HCT116 (cell line): ENCODE measurements around the gene MAPK6. TPM values are rescaled to one million over a fixed set of nuclear protein-coding genes. Genes with fewer than 3 reads are reported as not detected.

Source experiments
- ATAC-seq: fragments of 200-7000 bp; cut with Tn5 transposase; 2 replicates; pipeline ENCODE4 v1.9.1; 2020; ENCODE audit warnings: mild to moderate bottlenecking, moderate library complexity
- BruUV-seq: library from RNA; stranded (reverse); fragments of 400-500 nt; replicated peaks from 2 replicates; lab custom pipeline; 2021; lab: Mats Ljungman, UMichigan
- CTCF ChIA-PET: fragments of 300-600 bp; sonication (Branson Sonifier 250); formaldehyde crosslinking; loops from one replicate; lab custom pipeline; 2021; ENCODE audit warnings: antibody characterized with exemption; lab: Charles Lee
- POLR2A ChIA-PET: fragments of 300-600, 350-600 bp; sonication (Branson Sonifier 250); formaldehyde crosslinking; loops from one replicate; lab custom pipeline; 2021; ENCODE audit warnings: antibody characterized with exemption; lab: Charles Lee
- RAD21 ChIA-PET, 2 experiments: fragments of 300-600 bp; sonication (Branson Sonifier 250); formaldehyde crosslinking; loops; one replicate each; lab custom pipeline; 2023; ENCODE audit warnings: low total read pairs in 2 of 2; ENCODE audit not compliant: uncharacterized antibody in 2 of 2, unreplicated experiment in 2 of 2, low non-redundant PET in 1 of 2; lab: Charles Lee
- DNase-seq: peaks from one replicate; pipeline ENCODE4 v3.0.0-alpha.2; 2010; ENCODE audit warnings: low read depth, low spot score
- H2AFZ ChIP-seq: fragments of 200-600 bp; shearing (Covaris generic), sonication (generic); 2 replicates; pipeline ENCODE4 v1.6.1; 2017; ENCODE audit warnings: low read depth, mixed run types, mixed read lengths, antibody characterized with exemption, low read length; ENCODE audit not compliant: poor library complexity, severe bottlenecking
- H3K27ac ChIP-seq: 2 replicates; pipeline ENCODE4 v1.5.1; 2012; ENCODE audit warnings: low read depth, low read length
- H3K27me3 ChIP-seq: fragments of 200-600 bp; sonication (generic); 2 replicates; pipeline ENCODE4 v1.6.1; 2016; ENCODE audit warnings: mixed run types, low read length, mixed read lengths; ENCODE audit not compliant: insufficient read depth
- H3K36me3 ChIP-seq, 2 experiments: fragments of 200-500 bp in 1 of 2; fragments of 200-600 bp in 1 of 2; sonication (Bioruptor generic) in 1 of 2; sonication (generic) in 1 of 2; 2 replicates each; pipeline versions ENCODE4 v1.5.1 to v1.6.1; 2014 to 2016; ENCODE audit warnings: low read length in 2 of 2, inconsistent platforms in 1 of 2, mixed read lengths in 1 of 2, mixed run types in 1 of 2; ENCODE audit not compliant: insufficient read depth in 2 of 2, control insufficient read depth in 1 of 2
- H3K4me1 ChIP-seq, 2 experiments: fragments of 200-600 bp in 1 of 2; sonication (generic) in 1 of 2; 2 replicates each; pipeline versions ENCODE4 v1.5.1 to v1.6.1; 2012 to 2017; ENCODE audit warnings: low read length in 2 of 2, inconsistent platforms in 1 of 2, mild to moderate bottlenecking in 1 of 2, mixed read lengths in 1 of 2, mixed run types in 1 of 2, moderate library complexity in 1 of 2; ENCODE audit not compliant: insufficient read depth in 2 of 2, control insufficient read depth in 1 of 2
- H3K4me2 ChIP-seq: fragments of 200-600 bp; sonication (generic); 2 replicates; pipeline ENCODE4 v1.6.1; 2017; ENCODE audit warnings: mixed run types, low read length, mixed read lengths
- H3K4me3 ChIP-seq, 2 experiments: fragments of 200-600 bp in 1 of 2; sonication (generic) in 1 of 2; replicated peaks in 1 of 2; 2 replicates each; pipeline ENCODE4 v1.5.1; 2011 to 2016; ENCODE audit warnings: low read length in 2 of 2, control low read depth in 1 of 2, low read depth in 1 of 2, mild to moderate bottlenecking in 1 of 2, mixed read lengths in 1 of 2, mixed run types in 1 of 2
- H3K79me2 ChIP-seq: fragments of 200-600 bp; sonication (generic); 2 replicates; pipeline ENCODE4 v1.6.1; 2017; ENCODE audit warnings: mild to moderate bottlenecking, mixed run types, low read length, moderate library complexity, mixed read lengths; ENCODE audit not compliant: insufficient read depth
- H3K9ac ChIP-seq: fragments of 200-600 bp; sonication (generic); 2 replicates; pipeline ENCODE4 v1.6.1; 2016; ENCODE audit warnings: low read length, mixed read lengths
- H3K9me2 ChIP-seq: fragments of 200-600 bp; sonication (generic), shearing (Covaris generic); 2 replicates; pipeline ENCODE4 v1.6.1; 2017; ENCODE audit warnings: mixed run types, mild to moderate bottlenecking, moderate library complexity; ENCODE audit not compliant: insufficient read depth
- H3K9me3 ChIP-seq, 2 experiments: fragments of 200-500 bp in 1 of 2; fragments of 200-600 bp in 1 of 2; sonication (Bioruptor generic) in 1 of 2; sonication (generic) in 1 of 2; 2 replicates each; pipeline ENCODE4 v1.6.1; 2014 to 2017; ENCODE audit warnings: low read length in 2 of 2, mixed read lengths in 2 of 2, inconsistent platforms in 1 of 2, low read depth in 1 of 2, mild to moderate bottlenecking in 1 of 2, mixed run types in 1 of 2, moderate library complexity in 1 of 2; ENCODE audit not compliant: control insufficient read depth in 1 of 2, insufficient read depth in 1 of 2
- H4K20me1 ChIP-seq: fragments of 200-600 bp; sonication (generic), shearing (Covaris generic); 2 replicates; pipeline ENCODE4 v1.6.1; 2017; ENCODE audit warnings: mixed run types, mild to moderate bottlenecking, moderate library complexity; ENCODE audit not compliant: insufficient read depth
- POLR2A ChIP-seq: IDR thresholded peaks from 2 replicates; pipeline ENCODE4 v1.7.0; 2011; ENCODE audit warnings: borderline replicate concordance; ENCODE audit not compliant: insufficient read depth, insufficient read length; ENCODE audit errors: extremely low read depth
- SP1 ChIP-seq: IDR thresholded peaks from 2 replicates; pipeline ENCODE4 v1.6.1; 2012; ENCODE audit warnings: low read depth
- TCF7L2 ChIP-seq: IDR thresholded peaks from 2 replicates; pipeline ENCODE4 v1.7.0; 2011; ENCODE audit warnings: borderline replicate concordance, inconsistent platforms; ENCODE audit not compliant: insufficient read depth, insufficient read length; ENCODE audit errors: extremely low read depth
- ZFX ChIP-seq: fragments of 450-650 bp; IDR thresholded peaks from 2 replicates; pipeline ENCODE4 v1.6.1; 2017
- ZNF274 ChIP-seq: fragments of 200-500 bp; sonication (Bioruptor generic); IDR thresholded peaks from 2 replicates; pipeline ENCODE4 v1.6.1; 2014; ENCODE audit warnings: mild to moderate bottlenecking, low read depth, low read length, inconsistent platforms
- intact Hi-C: fragments of 100-400 bp; cut with micrococcal nuclease; formaldehyde crosslinking; loops from 2 replicates; pipeline ENCODE4 v1.10.0; 2022
- total RNA-seq: library from RNA; stranded (reverse); gene quantifications from one replicate; pipeline ENCODE4 v1.2.1, GENCODE V29; 2021; ENCODE audit not compliant: unreplicated experiment
- TF ChIP-seq, protein P1 (sequence below): IDR thresholded peaks from 2 replicates; pipeline ENCODE4 v1.6.1; 2012; ENCODE audit warnings: low read depth
- TF ChIP-seq, protein P2 (sequence below), 3 experiments: fragments of 200-600 bp in 1 of 3; sonication (generic) in 1 of 3; IDR thresholded peaks in 2 of 3; conservative IDR thresholded peaks in 1 of 3; 2 replicates each; pipeline ENCODE4 v1.5.1; 2012 to 2017; ENCODE audit warnings: low read depth in 2 of 3, low read length in 2 of 3, antibody characterized with exemption in 1 of 3, borderline replicate concordance in 1 of 3, control low read depth in 1 of 3, mild to moderate bottlenecking in 1 of 3, mixed read lengths in 1 of 3, mixed run types in 1 of 3, moderate library complexity in 1 of 3; ENCODE audit not compliant: insufficient read depth in 1 of 3

The MAPK6 gene
- total RNA-seq, 1 experiment from 2014 or later, result 57.4 TPM

- Histone ChIP-seq H3K27me3 (no peaks in the 10 kb centered on the region), H3K79me2 (no peaks in the 10 kb centered on the region), H3K4me2 (no peak overlapping the region), H4K20me1 (no peaks in the 10 kb centered on the region), H3K9me3 (no peaks in the 10 kb centered on the region), H3K9ac (no peak overlapping the region), H3K4me1 (peaks cover 5 to 9% of the 10 kb centered on the region in 2 experiments; a peak in 3 of 4 replicates), H3K4me3 (no peak overlapping the region), H3K9me2 (no peaks in the 10 kb centered on the region), H2AFZ (no peak overlapping the region), H3K36me3 (no peaks in the 10 kb centered on the region), H3K27ac (no peak overlapping the region)
- DNase-seq (no peak), ATAC-seq (no peak)
- no peak for TF ChIP-seq SP1
- no peak for TF ChIP-seq TCF7L2
- TF ChIP-seq ZNF274, result no peak
- no peak for TF ChIP-seq ZFX
- no peak for TF ChIP-seq POLR2A
- TF ChIP-seq, protein P1, sequence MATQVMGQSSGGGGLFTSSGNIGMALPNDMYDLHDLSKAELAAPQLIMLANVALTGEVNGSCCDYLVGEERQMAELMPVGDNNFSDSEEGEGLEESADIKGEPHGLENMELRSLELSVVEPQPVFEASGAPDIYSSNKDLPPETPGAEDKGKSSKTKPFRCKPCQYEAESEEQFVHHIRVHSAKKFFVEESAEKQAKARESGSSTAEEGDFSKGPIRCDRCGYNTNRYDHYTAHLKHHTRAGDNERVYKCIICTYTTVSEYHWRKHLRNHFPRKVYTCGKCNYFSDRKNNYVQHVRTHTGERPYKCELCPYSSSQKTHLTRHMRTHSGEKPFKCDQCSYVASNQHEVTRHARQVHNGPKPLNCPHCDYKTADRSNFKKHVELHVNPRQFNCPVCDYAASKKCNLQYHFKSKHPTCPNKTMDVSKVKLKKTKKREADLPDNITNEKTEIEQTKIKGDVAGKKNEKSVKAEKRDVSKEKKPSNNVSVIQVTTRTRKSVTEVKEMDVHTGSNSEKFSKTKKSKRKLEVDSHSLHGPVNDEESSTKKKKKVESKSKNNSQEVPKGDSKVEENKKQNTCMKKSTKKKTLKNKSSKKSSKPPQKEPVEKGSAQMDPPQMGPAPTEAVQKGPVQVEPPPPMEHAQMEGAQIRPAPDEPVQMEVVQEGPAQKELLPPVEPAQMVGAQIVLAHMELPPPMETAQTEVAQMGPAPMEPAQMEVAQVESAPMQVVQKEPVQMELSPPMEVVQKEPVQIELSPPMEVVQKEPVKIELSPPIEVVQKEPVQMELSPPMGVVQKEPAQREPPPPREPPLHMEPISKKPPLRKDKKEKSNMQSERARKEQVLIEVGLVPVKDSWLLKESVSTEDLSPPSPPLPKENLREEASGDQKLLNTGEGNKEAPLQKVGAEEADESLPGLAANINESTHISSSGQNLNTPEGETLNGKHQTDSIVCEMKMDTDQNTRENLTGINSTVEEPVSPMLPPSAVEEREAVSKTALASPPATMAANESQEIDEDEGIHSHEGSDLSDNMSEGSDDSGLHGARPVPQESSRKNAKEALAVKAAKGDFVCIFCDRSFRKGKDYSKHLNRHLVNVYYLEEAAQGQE, result no peak
- TF ChIP-seq, protein P2, sequence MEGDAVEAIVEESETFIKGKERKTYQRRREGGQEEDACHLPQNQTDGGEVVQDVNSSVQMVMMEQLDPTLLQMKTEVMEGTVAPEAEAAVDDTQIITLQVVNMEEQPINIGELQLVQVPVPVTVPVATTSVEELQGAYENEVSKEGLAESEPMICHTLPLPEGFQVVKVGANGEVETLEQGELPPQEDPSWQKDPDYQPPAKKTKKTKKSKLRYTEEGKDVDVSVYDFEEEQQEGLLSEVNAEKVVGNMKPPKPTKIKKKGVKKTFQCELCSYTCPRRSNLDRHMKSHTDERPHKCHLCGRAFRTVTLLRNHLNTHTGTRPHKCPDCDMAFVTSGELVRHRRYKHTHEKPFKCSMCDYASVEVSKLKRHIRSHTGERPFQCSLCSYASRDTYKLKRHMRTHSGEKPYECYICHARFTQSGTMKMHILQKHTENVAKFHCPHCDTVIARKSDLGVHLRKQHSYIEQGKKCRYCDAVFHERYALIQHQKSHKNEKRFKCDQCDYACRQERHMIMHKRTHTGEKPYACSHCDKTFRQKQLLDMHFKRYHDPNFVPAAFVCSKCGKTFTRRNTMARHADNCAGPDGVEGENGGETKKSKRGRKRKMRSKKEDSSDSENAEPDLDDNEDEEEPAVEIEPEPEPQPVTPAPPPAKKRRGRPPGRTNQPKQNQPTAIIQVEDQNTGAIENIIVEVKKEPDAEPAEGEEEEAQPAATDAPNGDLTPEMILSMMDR (IDR thresholded peaks at IDR 0.05 in 2 of 3, conservative IDR thresholded peaks at IDR 0.05 in 1 of 3; ENCODE audit: borderline replicate concordance in 1 of 3, insufficient read depth in 1 of 3, low read depth in 2 of 3, low read length in 2 of 3), result no peak
- intact Hi-C loops, result no loop called here
- ChIA-PET CTCF (no interaction called here), POLR2A (no interaction called here), RAD21 (no interaction called here)
- BruUV-seq, result no TSS peak
These were observed 13.0 kb upstream of the MAPK6 start for GRCh38 chr15:52005748-52006701.
